ENCODE results near the gene DSTYK.
"Not testable (repeated sequence)": the region's sequence is repeated elsewhere in the genome, so short reads cannot be mapped to it uniquely, and the experiment has no call there.

DSTYK gene

DNA sequence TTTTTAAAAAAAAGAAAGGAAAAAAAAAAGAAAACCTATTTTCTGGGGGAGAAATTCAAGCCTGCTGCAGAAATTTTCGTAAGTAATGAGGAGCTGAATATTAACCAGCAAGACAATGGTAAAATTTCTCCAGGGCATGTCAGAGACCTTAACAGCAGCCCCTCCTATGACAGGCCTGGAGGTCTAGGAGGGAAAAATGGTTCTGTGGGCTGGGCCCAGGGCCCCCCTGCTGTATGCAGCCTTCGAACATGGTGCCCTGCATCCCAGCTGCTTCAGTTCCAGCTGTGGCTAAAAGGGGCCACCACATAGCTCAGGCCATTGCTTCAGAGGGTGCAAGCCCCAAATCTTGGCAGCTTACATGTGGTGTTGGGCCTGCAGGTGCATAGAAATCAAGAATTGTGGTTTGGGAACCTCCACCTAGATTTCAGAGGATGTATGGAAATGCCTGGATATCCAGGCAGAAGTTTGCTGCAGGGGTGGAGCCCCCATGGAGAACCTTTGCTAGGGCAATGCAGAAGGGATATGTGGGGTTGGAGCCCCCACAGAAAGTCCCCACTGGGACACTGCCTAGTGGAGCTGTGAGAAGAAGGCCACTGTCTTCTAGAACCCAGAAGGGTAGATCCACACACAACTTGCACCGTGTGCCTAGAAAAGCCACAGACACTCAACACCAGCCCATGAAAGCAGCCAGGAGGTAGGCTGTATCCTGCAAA is 55.7 kb downstream of the DSTYK start:
- not testable (repeated sequence) for H3K4me1 Mint-ChIP-seq; H3K27me3 Mint-ChIP-seq; DNase-seq; H3K27ac Mint-ChIP-seq; H3K4me3 Mint-ChIP-seq; ATAC-seq (replicated peaks)
- H3K36me3 Mint-ChIP-seq: peaks cover 70 to 76% of the 10 kb centered on the region in 2 donors
- peaks cover 4 to 15% of the 10 kb centered on the region in 2 donors for H3K9me3 Mint-ChIP-seq

DNA sequence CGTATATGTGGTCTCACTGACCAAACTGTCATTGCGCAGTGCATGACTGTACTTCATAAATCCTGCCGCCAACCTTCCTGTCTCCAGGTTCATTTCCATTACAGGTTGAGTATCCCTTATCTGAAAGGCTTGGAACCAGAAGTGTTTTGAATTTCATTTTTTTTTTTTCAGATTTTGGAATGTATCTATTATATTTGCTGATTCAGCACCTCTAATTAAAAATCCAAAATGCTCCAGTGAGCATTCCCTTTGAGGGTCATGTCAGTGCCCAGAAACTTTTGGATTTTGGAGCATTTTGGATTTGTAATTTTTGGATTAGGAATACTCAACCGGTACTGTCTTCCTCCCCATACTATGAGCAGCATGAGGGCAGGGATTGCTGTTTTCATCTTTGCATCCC is 59.0 kb downstream of the DSTYK start:
- DNase-seq: no peak
- H3K4me1 Mint-ChIP-seq: no peaks in the 10 kb centered on the region
- no peak overlapping the region for H3K27ac Mint-ChIP-seq
- ATAC-seq (replicated peaks): no peak
- peaks cover 50 to 68% of the 10 kb centered on the region in 2 donors for H3K36me3 Mint-ChIP-seq
- peaks cover 4 to 13% of the 10 kb centered on the region in 2 donors for H3K9me3 Mint-ChIP-seq
- H3K27me3 Mint-ChIP-seq: no peaks in the 10 kb centered on the region
- no peak overlapping the region for H3K4me3 Mint-ChIP-seq

DNA sequence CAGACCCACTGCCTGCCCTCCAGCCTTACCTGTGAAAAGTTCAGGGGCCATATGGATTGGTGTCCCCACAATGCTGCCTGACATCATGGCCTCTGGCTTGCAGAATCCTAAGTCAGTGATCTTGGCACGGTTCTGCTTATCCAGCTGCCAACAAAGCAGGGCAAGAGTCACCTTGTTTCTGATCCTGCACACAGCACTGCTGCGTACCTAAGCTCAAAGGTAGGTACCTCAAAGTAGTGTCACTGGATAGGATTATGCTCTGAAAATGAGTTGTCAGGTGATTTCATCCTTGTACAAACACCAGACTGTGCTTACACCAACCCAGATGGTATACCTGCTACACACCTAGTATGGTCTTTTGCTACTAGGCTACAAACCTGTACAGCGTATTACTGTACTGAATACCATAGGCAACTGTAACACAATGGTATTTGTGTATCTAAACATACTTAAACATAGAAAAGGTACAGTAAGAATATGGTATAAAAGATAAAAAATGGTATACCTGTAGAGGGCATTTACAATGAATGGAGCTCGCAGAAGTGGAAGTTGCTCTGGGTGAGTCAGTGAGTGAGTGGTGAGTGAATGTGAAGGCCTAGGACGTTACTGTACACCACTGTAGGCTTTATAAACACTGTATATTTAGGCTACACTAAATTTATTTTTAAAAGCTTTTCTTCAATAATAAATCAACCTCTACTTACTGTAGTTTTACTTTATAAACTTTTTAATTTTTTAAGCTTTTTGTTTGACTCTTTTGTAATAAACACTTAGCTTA is 60.7 kb downstream of the DSTYK start:
- no peak for DNase-seq
- Mint-ChIP-seq H3K9me3 (peaks cover 0 to 4% of the 10 kb centered on the region in 2 donors), H3K27me3 (no peaks in the 10 kb centered on the region), H3K36me3 (peaks cover 35 to 57% of the 10 kb centered on the region in 2 donors), H3K27ac (no peak overlapping the region), H3K4me3 (no peak overlapping the region), H3K4me1 (no peaks in the 10 kb centered on the region)
- ATAC-seq (replicated peaks): no peak

DNA sequence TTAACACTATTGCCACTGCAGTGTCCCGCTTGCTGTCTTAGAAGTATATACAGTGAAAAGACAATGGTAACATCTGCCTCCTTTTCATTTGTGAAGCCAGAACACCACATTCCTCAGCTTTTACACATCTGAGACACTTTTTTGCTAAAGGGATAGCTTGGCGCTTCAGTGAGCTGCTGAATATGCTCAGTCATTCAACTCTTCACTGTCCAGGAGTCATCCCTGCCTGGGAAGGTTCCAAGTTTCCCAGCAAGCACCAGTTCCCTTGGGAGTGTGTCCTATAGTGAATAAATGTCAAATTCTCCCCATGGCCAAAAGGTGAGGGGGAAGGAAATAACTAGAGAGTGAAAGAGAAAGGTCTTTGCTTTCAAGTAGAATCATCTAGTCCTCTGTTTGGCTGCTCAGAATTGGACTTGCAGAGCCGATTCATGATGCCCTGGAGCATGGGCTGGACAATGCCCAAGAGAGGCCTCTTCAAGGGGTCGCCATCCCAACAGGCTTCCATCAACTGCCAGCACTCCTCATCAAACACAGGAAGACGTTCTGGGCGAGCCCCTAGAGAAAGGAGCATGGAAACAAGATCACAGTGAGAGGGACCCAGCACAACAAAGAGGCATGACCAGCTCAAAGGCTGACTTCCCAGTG is 64.2 kb downstream of the DSTYK start:
- H3K9me3 Mint-ChIP-seq: no peaks in the 10 kb centered on the region
- DNase-seq (no peak), ATAC-seq (replicated peaks) (no peak)
- H3K4me1 Mint-ChIP-seq: no peaks in the 10 kb centered on the region
- no peak overlapping the region for H3K27ac Mint-ChIP-seq
- peaks cover 14 to 30% of the 10 kb centered on the region in 2 donors for H3K36me3 Mint-ChIP-seq
- H3K4me3 Mint-ChIP-seq: no peak overlapping the region
- no peaks in the 10 kb centered on the region for H3K27me3 Mint-ChIP-seq

DNA sequence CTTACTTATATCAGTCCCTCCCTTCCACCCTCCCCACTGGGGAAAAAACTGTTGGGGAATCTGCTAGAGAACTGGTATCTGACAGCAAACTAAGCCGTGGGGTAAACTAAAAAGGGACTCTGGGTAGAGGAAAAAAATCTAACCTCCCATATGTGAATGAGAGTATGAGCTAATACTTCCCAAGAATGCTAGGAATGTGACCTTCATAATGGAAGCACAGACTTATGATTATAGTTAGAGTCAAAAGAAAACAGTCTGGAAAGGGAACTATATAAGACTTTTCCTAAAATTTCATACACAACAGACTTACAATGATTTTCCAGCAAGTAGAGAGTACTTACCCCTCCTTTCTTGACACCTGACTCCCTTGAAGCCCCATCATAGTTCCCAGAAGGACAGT is 66.8 kb downstream of the DSTYK start:
- peaks cover 4 to 8% of the 10 kb centered on the region in 2 donors for H3K4me1 Mint-ChIP-seq
- no peaks in the 10 kb centered on the region for H3K9me3 Mint-ChIP-seq
- DNase-seq (no peak), ATAC-seq (replicated peaks) (no peak)
- peaks cover 9 to 19% of the 10 kb centered on the region in 2 donors for H3K36me3 Mint-ChIP-seq
- H3K27ac Mint-ChIP-seq: no peak overlapping the region
- no peak overlapping the region for H3K4me3 Mint-ChIP-seq
- H3K27me3 Mint-ChIP-seq: no peaks in the 10 kb centered on the region

DNA sequence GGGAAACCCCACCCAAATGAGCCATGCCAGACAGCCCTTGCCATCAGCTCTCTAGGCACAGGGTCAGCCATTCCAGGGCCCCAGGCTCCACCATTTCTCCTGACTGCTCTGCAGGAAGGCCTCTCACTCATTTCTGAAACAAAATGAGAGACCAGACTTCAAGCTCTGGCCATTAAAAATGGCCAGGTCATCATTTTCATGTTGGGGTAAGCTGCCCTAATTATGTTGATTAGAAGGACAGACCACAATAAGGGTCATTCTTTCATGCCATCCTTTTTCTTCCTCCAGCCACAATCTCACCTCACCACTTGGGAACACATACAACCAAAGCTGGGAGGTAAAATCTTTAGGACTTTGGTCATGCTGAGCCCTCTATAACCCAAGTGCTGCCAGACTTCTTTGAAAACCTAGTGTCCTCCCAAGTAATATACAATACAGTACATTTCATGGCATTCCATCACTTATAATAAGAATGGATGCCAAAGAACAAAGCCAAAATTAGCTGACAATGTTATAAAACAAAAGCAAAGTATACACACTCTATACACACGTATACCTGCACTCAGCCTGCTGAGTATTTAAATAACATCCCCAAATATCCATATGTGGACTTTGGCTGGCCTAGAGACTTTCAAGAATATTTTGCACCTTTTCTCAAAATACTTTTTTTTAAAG is 67.3 kb downstream of the DSTYK start:
- Mint-ChIP-seq H3K27me3 (no peaks in the 10 kb centered on the region), H3K36me3 (peaks cover 9 to 14% of the 10 kb centered on the region in 2 donors), H3K4me3 (no peak overlapping the region), H3K4me1 (peaks cover 4 to 8% of the 10 kb centered on the region in 2 donors), H3K9me3 (no peaks in the 10 kb centered on the region), H3K27ac (no peak overlapping the region)
- ATAC-seq (replicated peaks): no peak
- no peak for DNase-seq

DNA sequence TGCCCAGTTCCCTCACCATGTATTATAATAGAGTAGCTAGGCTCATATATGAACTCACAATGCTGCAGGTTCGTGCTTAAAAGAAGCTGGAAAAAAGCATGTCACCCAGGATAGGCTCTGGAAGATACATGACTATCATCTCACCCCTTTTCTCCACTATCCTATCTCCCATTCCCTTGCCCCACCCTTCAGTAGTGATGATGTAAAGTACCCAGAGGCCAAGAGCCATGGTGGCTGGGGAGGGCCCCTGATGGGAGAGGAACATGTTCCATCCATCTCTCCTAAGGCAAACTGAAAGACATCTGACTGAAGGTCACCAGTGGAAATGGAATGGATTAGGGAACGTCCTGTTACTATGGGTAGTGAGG is 69.4 kb downstream of the DSTYK start:
- ATAC-seq (replicated peaks) (no peak), DNase-seq (no peak)
- Mint-ChIP-seq H3K9me3 (no peaks in the 10 kb centered on the region), H3K27me3 (no peaks in the 10 kb centered on the region), H3K4me3 (no peak overlapping the region), H3K27ac (no peak overlapping the region), H3K36me3 (peaks cover 0 to 5% of the 10 kb centered on the region in 2 donors), H3K4me1 (peaks cover 14 to 21% of the 10 kb centered on the region in 2 donors)

DNA sequence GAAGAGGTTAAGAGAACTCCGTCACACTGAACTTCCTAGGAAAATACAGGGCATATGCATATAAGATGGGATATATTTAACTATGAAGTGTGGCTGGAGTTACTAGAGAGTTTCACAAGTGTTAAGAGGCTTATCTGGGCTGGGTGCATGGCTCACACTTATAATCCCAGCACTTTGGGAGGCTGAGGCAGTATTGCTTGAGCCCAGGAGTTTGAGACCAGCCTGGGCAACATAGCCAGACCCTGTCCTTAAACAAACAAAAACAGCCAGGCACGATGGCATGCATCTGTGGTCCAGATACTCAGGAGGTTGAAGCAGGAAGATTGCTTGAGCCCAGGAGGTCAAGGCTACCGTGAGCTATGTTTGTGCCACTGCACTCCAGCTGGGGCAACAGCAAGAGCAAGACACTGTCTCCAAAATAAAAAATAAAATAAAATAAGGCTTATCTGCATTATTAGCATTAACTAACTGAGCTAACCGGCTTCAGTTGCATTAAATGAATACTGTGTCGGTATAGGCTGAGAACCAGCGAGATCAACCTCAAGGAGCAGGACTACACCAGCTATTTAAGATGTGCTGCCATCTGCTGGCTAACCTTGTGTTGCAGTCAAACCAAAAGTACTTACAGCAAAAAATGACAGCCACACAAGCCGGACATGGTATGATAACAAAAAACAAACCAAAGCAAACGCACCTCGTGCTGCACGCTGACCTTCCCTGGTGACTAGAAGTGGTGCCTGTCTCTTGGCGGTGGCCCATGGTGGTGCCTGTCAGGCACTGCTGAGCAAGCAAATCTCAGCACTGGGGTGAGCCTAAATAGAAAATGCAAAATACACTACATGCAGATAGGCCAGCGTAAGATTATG is 70.0 kb downstream of the DSTYK start:
- Mint-ChIP-seq H3K27ac (no peak overlapping the region), H3K27me3 (no peaks in the 10 kb centered on the region), H3K36me3 (peaks cover 0 to 5% of the 10 kb centered on the region in 2 donors), H3K4me1 (peaks cover 14 to 21% of the 10 kb centered on the region in 2 donors), H3K4me3 (peak overlapping the region in 1 of 2 donors; percentile 31), H3K9me3 (no peaks in the 10 kb centered on the region)
- ATAC-seq (replicated peaks): peak; percentile 84 to 94
- DNase-seq: peak; percentile 43

DNA sequence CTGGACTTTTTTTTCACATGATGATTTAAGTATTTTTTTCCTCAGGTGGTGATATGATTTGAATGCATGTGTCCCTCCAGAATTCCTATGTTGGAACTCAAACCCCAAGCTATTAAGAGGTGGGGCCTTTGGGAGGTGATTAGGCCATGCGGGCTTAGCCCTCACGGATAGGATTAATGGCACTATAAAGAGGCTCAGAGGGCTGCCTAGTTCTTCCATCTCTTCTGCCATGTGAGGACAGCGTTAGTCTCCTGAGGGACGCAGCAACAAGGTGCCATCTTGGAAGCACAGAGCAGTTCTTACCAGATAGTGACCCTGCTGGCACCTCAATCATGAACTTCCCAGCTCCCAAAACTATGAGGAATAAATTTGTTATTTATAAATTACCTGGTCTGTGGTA is 71.4 kb downstream of the DSTYK start:
- no peak for ATAC-seq (replicated peaks)
- H3K36me3 Mint-ChIP-seq: no peaks in the 10 kb centered on the region
- H3K4me3 Mint-ChIP-seq: no peak overlapping the region
- H3K4me1 Mint-ChIP-seq: peaks cover 14 to 21% of the 10 kb centered on the region in 2 donors
- no peak for DNase-seq
- H3K9me3 Mint-ChIP-seq: no peaks in the 10 kb centered on the region
- H3K27ac Mint-ChIP-seq: peak overlapping the region; percentile 59
- no peaks in the 10 kb centered on the region for H3K27me3 Mint-ChIP-seq

DNA sequence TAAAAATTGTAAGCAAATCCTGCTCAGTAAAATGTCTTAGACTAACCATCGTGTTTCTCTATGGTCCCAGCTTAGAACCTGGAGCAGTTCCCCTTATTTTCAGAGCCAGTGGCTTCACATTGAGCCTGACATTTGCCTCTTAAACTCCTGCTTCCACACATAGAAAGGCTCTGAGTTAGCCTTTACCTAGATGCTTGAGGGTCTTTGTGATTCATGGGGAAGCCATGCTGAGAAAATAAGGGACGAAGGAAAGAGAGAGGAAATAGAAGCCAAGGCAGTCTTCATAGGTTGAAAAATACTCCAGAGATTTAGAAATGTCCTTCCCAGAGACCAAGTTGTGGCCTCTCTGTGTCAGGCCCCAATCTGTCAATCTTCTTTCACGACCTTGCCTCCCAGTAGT is 73.6 kb downstream of the DSTYK start:
- H3K27ac Mint-ChIP-seq: no peak overlapping the region
- ATAC-seq (replicated peaks) (no peak), DNase-seq (no peak)
- H3K9me3 Mint-ChIP-seq: no peaks in the 10 kb centered on the region
- H3K36me3 Mint-ChIP-seq: no peaks in the 10 kb centered on the region
- H3K4me1 Mint-ChIP-seq: peaks cover 16 to 21% of the 10 kb centered on the region in 2 donors
- no peak overlapping the region for H3K4me3 Mint-ChIP-seq
- no peaks in the 10 kb centered on the region for H3K27me3 Mint-ChIP-seq

DNA sequence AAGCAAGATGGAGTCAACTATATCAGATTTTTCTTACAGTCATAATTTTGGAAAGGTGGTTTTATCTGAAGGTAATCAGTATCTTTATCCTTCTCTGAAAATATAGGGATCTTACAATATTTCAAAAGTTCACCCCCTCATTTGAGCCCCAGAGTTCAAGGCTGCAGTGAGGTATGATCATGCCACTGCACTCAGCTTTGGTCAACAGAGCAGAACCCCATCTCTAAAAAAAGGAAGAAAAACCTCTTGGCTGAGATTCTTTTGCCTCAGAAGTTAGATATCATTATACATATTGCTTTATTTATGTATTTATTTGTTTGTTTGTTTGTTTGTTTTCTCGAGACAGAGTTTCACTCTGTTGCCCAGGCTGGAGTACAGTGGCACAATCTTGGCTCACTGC is 78.2 kb downstream of the DSTYK start:
- Mint-ChIP-seq H3K27ac (no peak overlapping the region), H3K4me3 (no peak overlapping the region), H3K36me3 (no peaks in the 10 kb centered on the region), H3K4me1 (peaks cover 4 to 5% of the 10 kb centered on the region in 2 donors), H3K27me3 (no peaks in the 10 kb centered on the region), H3K9me3 (no peaks in the 10 kb centered on the region)
- no peak for DNase-seq
- ATAC-seq (replicated peaks): no peak

DNA sequence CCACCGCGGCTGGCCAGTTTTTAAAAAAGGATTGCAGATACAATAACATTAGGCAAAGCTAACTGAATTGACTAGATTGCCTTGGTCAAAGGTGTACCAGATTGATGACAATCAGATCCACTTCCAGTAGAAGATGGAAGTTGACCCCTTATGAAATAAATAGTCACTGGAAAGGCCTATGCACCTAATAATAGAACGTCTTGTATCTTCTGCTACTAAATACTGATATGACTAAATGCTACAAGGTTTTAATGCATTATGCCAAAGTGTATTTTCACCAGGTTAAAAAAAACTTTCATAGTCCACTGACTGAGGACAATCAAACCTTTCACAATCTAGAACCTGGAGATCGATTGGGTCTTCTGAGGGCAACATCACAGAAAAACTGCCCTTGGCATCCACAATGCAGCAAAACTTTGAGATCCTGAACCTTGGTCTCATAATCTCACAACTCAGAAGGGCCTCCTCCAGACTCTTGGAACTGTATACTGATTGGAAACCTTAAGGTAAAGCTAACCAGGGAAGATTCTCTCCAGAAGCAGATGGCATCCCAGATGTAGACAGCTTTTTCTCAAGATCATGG is 82.0 kb downstream of the DSTYK start:
- no peak overlapping the region for H3K27ac Mint-ChIP-seq
- ATAC-seq (replicated peaks) (no peak), DNase-seq (no peak)
- no peak overlapping the region for H3K4me3 Mint-ChIP-seq
- H3K9me3 Mint-ChIP-seq: no peaks in the 10 kb centered on the region
- H3K27me3 Mint-ChIP-seq: no peaks in the 10 kb centered on the region
- H3K36me3 Mint-ChIP-seq: no peaks in the 10 kb centered on the region
- peaks cover 4 to 6% of the 10 kb centered on the region in 2 donors for H3K4me1 Mint-ChIP-seq

DNA sequence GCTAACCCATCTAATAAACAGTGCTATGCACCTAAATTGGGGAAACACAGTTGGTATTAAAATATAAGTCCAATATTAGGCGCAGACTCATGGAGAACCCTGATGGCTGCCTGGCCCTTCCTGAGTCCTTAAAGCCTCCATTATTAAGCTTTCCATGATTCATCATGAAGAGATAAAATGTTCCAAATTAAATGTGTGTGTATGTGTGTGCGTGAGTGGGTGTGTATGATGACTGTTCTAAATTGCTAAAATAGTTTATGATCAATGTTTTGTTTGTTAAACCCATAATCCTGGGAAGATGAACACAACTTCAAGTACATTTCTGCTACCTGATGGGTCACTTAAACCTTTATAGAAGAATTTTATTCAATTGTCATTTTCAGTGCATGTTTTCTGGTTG is 83.5 kb downstream of the DSTYK start:
- Mint-ChIP-seq H3K4me3 (no peak overlapping the region), H3K36me3 (no peaks in the 10 kb centered on the region), H3K27me3 (no peaks in the 10 kb centered on the region), H3K9me3 (no peaks in the 10 kb centered on the region), H3K27ac (no peak overlapping the region), H3K4me1 (peaks cover 2 to 9% of the 10 kb centered on the region in 2 donors)
- DNase-seq: no peak
- no peak for ATAC-seq (replicated peaks)
